ENCODE measurements around the gene FZD8.

The FZD8 gene

DNA sequence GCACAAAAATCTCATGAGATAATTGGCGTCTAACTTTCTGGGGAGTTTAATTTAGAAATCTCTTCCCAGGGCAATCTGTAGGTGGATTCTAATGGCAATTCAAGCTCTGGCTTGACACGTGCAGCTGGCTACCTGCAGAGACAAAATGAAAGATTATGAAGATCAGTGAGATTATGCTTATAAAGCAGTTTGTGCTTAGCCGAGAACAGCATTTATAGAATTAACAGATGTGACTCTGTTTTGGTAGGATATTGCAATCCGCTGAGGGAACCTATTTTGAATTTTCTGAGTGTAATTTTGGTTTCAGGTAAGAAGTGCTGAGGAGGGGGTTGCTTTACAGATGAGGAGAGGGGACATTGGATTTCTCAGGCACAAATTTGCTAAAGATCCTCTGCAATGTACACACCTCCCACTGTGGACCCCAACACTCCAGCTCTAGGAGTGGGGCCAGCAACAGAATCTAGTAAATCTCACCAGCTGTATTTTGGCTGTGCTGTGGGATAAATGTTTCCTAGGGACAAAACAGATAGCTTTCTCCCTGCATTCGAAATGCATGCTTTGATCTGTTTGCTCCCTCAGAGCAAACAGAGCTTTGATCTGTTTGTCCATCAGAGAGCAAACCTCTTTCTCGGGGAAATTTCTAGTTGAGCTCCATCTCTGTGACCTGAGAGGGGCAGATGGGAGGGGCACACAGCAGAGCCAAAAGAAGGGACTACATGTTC, 29.6 kb downstream of the FZD8 start:
- ATAC-seq, result no peak
- TF ChIP-seq BACH2 (CRISPR knock-in tag; IDR thresholded peaks at IDR 0.05; ENCODE audit: borderline replicate concordance), result no peak
- no peak for TF ChIP-seq TCF4 (CRISPR knock-in tag; IDR thresholded peaks at IDR 0.05; ENCODE audit: borderline replicate concordance)
- no peak for TF ChIP-seq PPARA (CRISPR knock-in tag; IDR thresholded peaks at IDR 0.05; ENCODE audit: borderline replicate concordance)
- TF ChIP-seq, protein P1, sequence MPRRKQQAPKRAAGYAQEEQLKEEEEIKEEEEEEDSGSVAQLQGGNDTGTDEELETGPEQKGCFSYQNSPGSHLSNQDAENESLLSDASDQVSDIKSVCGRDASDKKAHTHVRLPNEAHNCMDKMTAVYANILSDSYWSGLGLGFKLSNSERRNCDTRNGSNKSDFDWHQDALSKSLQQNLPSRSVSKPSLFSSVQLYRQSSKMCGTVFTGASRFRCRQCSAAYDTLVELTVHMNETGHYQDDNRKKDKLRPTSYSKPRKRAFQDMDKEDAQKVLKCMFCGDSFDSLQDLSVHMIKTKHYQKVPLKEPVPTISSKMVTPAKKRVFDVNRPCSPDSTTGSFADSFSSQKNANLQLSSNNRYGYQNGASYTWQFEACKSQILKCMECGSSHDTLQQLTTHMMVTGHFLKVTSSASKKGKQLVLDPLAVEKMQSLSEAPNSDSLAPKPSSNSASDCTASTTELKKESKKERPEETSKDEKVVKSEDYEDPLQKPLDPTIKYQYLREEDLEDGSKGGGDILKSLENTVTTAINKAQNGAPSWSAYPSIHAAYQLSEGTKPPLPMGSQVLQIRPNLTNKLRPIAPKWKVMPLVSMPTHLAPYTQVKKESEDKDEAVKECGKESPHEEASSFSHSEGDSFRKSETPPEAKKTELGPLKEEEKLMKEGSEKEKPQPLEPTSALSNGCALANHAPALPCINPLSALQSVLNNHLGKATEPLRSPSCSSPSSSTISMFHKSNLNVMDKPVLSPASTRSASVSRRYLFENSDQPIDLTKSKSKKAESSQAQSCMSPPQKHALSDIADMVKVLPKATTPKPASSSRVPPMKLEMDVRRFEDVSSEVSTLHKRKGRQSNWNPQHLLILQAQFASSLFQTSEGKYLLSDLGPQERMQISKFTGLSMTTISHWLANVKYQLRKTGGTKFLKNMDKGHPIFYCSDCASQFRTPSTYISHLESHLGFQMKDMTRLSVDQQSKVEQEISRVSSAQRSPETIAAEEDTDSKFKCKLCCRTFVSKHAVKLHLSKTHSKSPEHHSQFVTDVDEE (CRISPR knock-in tag; IDR thresholded peaks at IDR 0.05), result no peak
- TF ChIP-seq ZNF565 (CRISPR knock-in tag; conservative IDR thresholded peaks at IDR 0.05; ENCODE audit: low read depth), result no peak
- TF ChIP-seq ZFP3 (CRISPR knock-in tag; IDR thresholded peaks at IDR 0.05), result no peak
- TF ChIP-seq SNAI2 (CRISPR knock-in tag; IDR thresholded peaks at IDR 0.05), result no peak
- no peak for TF ChIP-seq ISL1 (CRISPR knock-in tag; IDR thresholded peaks at IDR 0.05)
- no peak for TF ChIP-seq ARNTL (CRISPR knock-in tag; IDR thresholded peaks at IDR 0.05; ENCODE audit: borderline replicate concordance, low read depth)
- no peak for TF ChIP-seq ZNF8 (CRISPR knock-in tag; IDR thresholded peaks at IDR 0.05)
- TF ChIP-seq ZNF70 (CRISPR knock-in tag; IDR thresholded peaks at IDR 0.05), result no peak
- no peak for TF ChIP-seq CSDC2 (CRISPR knock-in tag; IDR thresholded peaks at IDR 0.05)
- TF ChIP-seq RARB (CRISPR knock-in tag; IDR thresholded peaks at IDR 0.05), result no peak
- TF ChIP-seq, protein P2, sequence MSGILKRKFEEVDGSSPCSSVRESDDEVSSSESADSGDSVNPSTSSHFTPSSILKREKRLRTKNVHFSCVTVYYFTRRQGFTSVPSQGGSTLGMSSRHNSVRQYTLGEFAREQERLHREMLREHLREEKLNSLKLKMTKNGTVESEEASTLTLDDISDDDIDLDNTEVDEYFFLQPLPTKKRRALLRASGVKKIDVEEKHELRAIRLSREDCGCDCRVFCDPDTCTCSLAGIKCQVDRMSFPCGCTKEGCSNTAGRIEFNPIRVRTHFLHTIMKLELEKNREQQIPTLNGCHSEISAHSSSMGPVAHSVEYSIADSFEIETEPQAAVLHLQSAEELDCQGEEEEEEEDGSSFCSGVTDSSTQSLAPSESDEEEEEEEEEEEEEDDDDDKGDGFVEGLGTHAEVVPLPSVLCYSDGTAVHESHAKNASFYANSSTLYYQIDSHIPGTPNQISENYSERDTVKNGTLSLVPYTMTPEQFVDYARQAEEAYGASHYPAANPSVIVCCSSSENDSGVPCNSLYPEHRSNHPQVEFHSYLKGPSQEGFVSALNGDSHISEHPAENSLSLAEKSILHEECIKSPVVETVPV (CRISPR knock-in tag; IDR thresholded peaks at IDR 0.05), result no peak
- no peak for TF ChIP-seq ZC3H10 (CRISPR knock-in tag; IDR thresholded peaks at IDR 0.05)
- TF ChIP-seq, protein P3, sequence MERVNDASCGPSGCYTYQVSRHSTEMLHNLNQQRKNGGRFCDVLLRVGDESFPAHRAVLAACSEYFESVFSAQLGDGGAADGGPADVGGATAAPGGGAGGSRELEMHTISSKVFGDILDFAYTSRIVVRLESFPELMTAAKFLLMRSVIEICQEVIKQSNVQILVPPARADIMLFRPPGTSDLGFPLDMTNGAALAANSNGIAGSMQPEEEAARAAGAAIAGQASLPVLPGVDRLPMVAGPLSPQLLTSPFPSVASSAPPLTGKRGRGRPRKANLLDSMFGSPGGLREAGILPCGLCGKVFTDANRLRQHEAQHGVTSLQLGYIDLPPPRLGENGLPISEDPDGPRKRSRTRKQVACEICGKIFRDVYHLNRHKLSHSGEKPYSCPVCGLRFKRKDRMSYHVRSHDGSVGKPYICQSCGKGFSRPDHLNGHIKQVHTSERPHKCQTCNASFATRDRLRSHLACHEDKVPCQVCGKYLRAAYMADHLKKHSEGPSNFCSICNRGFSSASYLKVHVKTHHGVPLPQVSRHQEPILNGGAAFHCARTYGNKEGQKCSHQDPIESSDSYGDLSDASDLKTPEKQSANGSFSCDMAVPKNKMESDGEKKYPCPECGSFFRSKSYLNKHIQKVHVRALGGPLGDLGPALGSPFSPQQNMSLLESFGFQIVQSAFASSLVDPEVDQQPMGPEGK (CRISPR knock-in tag; IDR thresholded peaks at IDR 0.05; ENCODE audit: borderline replicate concordance), result no peak
- TF ChIP-seq GLIS3 (CRISPR knock-in tag; IDR thresholded peaks at IDR 0.05), result no peak

DNA sequence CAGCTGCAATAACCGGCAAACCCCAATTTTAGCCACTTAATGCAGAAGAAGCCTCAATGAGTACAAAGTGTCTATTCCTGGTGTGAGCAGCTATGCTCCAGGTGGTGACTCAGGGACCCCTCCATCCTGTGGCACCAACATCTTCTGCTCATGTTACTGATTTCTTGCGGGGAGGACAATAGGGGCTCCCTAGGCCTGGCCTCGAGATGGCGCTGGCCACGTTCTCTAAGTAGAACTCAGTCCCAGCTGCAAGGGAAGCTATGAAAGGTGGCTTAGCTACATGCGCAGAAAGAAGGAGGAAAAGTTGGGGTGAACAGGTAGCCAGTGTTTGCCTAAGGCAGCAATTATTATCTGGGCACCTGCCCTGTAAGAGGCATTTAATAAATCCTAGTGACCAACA, 30.3 kb downstream of the FZD8 start:
- ATAC-seq, result no peak
- TF ChIP-seq ZNF565 (CRISPR knock-in tag; conservative IDR thresholded peaks at IDR 0.05; ENCODE audit: low read depth) (no peak), ISL1 (CRISPR knock-in tag; IDR thresholded peaks at IDR 0.05) (no peak), OSR1 (CRISPR knock-in tag; IDR thresholded peaks at IDR 0.05) (no peak), SNAI2 (CRISPR knock-in tag; IDR thresholded peaks at IDR 0.05) (no peak), PPARA (CRISPR knock-in tag; IDR thresholded peaks at IDR 0.05; ENCODE audit: borderline replicate concordance) (no peak), ZC3H10 (CRISPR knock-in tag; IDR thresholded peaks at IDR 0.05) (no peak)
- TF ChIP-seq, protein P4, sequence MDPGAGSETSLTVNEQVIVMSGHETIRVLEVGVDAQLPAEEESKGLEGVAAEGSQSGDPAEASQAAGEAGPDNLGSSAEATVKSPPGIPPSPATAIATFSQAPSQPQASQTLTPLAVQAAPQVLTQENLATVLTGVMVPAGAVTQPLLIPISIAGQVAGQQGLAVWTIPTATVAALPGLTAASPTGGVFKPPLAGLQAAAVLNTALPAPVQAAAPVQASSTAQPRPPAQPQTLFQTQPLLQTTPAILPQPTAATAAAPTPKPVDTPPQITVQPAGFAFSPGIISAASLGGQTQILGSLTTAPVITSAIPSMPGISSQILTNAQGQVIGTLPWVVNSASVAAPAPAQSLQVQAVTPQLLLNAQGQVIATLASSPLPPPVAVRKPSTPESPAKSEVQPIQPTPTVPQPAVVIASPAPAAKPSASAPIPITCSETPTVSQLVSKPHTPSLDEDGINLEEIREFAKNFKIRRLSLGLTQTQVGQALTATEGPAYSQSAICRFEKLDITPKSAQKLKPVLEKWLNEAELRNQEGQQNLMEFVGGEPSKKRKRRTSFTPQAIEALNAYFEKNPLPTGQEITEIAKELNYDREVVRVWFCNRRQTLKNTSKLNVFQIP (CRISPR knock-in tag; IDR thresholded peaks at IDR 0.05; ENCODE audit: borderline replicate concordance, low read depth), result no peak
- TF ChIP-seq, protein P1 (CRISPR knock-in tag; IDR thresholded peaks at IDR 0.05), result no peak

All from SK-N-SH treated with all-trans-retinoic acid at 6 μM for 48 hours (cell line).